Muscle layer of colon (tissue), 2 donors: Measurements from ENCODE around the gene MYOD1.

Experiments
- H3K27ac ChIP-seq: one replicate; pipeline ENCODE4 v1.7.0; 2013; ENCODE audit warnings: low read depth, mild to moderate bottlenecking, low read length, moderate library complexity
- H3K27me3 ChIP-seq, 2 donors: one replicate each; pipeline ENCODE4 v1.7.0; 2013; ENCODE audit warnings: low read length in 2 of 2, mild to moderate bottlenecking in 2 of 2; ENCODE audit not compliant: insufficient read depth in 2 of 2, control insufficient read depth in 1 of 2
- H3K36me3 ChIP-seq: one replicate; pipeline ENCODE4 v1.7.0; 2013; ENCODE audit warnings: mild to moderate bottlenecking, low read length; ENCODE audit not compliant: insufficient read depth
- H3K4me1 ChIP-seq: one replicate; pipeline ENCODE4 v1.7.0; 2013; ENCODE audit warnings: mild to moderate bottlenecking, low read length; ENCODE audit not compliant: insufficient read depth
- H3K4me3 ChIP-seq, 2 donors: one replicate each; pipeline ENCODE4 v1.7.0; 2013; ENCODE audit warnings: low read length in 2 of 2, low read depth in 1 of 2, mild to moderate bottlenecking in 1 of 2, moderate library complexity in 1 of 2
- H3K9ac ChIP-seq: one replicate; pipeline ENCODE4 v1.7.0; 2013; ENCODE audit warnings: low read length
- H3K9me3 ChIP-seq: one replicate; pipeline ENCODE4 v1.7.0; 2013; ENCODE audit warnings: mild to moderate bottlenecking, low read length
- donor health status: abdominal sarcoma.
- donor health status: Adenocarcinoma of cecum.

Gene MYOD1

DNA sequence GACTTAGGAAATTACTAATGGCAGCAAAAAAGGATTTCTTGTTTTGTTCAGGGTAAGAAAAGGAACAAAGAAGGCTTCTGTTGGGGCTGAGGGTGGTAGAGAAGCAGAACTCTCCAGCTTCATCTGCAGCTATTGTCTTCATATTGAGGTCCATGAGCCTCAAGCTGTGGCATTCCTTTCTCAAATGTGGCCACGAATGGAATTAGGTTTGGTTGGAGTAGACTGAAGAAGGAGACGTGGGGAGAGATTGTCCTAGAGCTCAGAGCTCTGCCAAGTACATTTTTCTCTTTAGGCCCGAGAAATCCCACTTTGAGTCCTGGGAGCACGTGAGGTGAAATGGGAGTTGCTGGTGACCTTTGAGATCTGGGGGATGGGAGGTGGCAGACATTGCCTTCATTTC, 25.8 kb upstream of the MYOD1 start:
- Histone ChIP-seq H3K36me3 (no peaks in the 10 kb centered on the region), H3K9ac (no peak overlapping the region), H3K4me1 (no peaks in the 10 kb centered on the region), H3K4me3 (no peak overlapping the region), H3K9me3 (no peaks in the 10 kb centered on the region), H3K27ac (no peak overlapping the region), H3K27me3 (peaks cover 0 to 26% of the 10 kb centered on the region in 2 donors)

GRCh38 chr11:17694494-17695110, 24.8 kb upstream of the MYOD1 start:
- H3K27me3 ChIP-seq: peaks cover 0 to 26% of the 10 kb centered on the region in 2 donors
- H3K36me3 ChIP-seq: no peaks in the 10 kb centered on the region
- H3K27ac ChIP-seq: no peak overlapping the region
- H3K4me1 ChIP-seq: no peaks in the 10 kb centered on the region
- H3K4me3 ChIP-seq: no peak overlapping the region
- H3K9me3 ChIP-seq: no peaks in the 10 kb centered on the region
- no peak overlapping the region for H3K9ac ChIP-seq

DNA sequence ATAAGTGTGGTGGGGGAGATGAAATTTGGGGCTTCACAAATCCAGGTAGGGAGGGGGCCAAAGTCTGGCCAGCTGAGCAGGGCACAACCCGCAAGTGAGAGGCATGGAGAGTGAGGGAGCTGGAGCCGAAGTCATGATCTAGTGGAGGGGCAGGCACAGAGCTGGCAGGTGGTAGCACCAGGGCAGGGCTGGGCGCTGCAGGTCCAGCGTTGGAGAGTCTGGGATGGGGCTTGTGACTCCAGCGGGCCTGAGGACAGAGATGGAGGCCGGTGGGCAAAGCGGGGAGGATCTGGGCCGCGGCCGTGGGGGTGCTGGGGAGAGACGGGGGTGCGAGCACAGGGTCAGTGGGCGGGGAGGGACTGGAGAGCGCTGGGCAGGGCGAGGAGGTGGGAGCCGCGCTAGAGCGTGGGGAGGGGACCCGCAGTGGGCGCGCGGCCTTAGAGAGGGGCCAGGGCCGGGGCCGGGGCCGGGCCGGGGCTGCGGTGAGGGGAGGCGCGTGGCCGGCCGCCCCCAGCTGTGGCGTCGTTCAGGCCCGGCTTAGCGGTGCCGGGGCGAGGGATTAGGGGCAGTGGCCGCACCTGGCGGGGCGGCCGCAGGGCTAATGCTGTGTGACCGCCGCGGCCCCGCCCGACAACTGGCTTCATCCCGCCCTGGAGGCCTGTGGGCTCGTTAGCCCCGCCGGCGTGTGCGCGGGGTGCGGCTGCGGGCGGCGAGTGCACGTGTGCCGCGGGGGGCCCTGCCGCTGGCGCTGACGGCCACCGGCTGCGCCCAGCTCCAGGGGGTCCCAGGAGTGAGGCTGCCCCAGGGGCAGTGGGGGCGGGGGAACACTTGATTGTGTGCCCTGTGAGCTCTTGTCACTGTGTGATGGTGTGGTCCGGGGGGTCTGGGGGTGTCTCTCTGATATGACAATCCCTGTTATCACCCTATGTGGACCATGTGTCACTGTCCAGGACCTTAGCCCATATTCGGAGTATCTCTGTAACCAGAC, 23.6 kb upstream of the MYOD1 start:
- Histone ChIP-seq H3K9me3 (no peaks in the 10 kb centered on the region), H3K4me3 (no peak overlapping the region), H3K9ac (no peak overlapping the region), H3K27ac (no peak overlapping the region), H3K27me3 (peaks cover 0 to 26% of the 10 kb centered on the region in 2 donors), H3K36me3 (no peaks in the 10 kb centered on the region), H3K4me1 (no peaks in the 10 kb centered on the region)

DNA sequence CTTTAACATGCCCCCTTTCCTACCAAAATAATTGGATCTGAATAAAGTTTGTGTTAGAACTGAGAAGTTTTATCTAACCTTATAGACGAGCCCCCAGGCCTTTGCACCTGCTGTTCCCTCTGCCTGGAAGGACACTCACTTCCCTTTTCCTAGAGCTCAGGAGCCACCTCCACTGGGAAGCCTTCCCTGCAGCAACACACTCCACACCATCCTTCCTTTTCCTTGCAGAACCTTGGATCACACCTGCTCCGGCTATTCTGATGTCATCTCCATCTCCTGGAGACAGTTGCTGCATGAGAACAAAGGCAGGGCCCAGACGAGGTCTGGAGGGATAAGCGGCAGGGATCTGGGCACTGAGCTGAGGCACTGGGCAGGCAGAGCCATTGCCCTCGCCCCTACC, 22.6 kb upstream of the MYOD1 start:
- no peaks in the 10 kb centered on the region for H3K9me3 ChIP-seq
- no peak overlapping the region for H3K4me3 ChIP-seq
- no peaks in the 10 kb centered on the region for H3K4me1 ChIP-seq
- H3K36me3 ChIP-seq: no peaks in the 10 kb centered on the region
- peaks cover 0 to 26% of the 10 kb centered on the region in 2 donors for H3K27me3 ChIP-seq
- no peak overlapping the region for H3K27ac ChIP-seq
- no peak overlapping the region for H3K9ac ChIP-seq

DNA sequence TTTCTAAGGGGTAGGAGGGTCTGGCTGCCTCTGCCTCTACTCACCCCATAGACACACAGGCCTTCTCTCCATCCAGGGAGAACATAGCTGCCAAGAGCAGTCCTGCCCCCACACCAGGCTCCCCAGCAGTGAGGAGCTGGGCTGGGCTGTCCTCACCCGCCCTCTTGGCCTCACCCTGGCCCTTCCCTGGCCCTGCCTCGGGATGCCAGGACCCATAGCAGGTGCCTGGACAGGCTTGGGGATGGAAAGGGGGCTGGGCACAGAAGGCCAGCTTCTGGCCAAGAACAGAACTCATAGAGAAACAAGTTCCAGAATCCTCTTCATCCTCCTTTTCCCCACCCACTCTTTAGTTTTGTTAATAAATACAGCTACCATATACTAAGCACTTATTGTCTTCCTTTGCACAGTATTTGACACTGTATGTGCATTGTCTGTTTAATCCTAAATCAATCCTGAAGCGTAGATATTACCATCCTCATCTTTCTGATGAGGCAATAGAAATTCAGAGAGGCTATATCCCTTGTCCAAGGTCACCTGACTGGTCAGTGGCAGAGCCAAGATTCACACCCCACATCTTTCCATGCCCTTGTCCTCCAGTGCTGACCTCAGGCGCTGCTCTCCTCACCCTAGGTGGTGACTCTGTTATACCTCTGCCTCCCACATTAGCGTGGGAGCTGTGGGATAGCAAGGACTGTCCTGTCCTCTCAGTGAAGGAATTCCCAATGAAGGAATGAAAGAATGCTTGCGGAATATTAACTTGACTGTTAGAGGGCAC, 22.0 kb upstream of the MYOD1 start:
- H3K27me3 ChIP-seq: peaks cover 0 to 26% of the 10 kb centered on the region in 2 donors
- no peaks in the 10 kb centered on the region for H3K9me3 ChIP-seq
- H3K36me3 ChIP-seq: no peaks in the 10 kb centered on the region
- no peak overlapping the region for H3K4me3 ChIP-seq
- H3K4me1 ChIP-seq: no peaks in the 10 kb centered on the region
- no peak overlapping the region for H3K27ac ChIP-seq
- no peak overlapping the region for H3K9ac ChIP-seq

DNA sequence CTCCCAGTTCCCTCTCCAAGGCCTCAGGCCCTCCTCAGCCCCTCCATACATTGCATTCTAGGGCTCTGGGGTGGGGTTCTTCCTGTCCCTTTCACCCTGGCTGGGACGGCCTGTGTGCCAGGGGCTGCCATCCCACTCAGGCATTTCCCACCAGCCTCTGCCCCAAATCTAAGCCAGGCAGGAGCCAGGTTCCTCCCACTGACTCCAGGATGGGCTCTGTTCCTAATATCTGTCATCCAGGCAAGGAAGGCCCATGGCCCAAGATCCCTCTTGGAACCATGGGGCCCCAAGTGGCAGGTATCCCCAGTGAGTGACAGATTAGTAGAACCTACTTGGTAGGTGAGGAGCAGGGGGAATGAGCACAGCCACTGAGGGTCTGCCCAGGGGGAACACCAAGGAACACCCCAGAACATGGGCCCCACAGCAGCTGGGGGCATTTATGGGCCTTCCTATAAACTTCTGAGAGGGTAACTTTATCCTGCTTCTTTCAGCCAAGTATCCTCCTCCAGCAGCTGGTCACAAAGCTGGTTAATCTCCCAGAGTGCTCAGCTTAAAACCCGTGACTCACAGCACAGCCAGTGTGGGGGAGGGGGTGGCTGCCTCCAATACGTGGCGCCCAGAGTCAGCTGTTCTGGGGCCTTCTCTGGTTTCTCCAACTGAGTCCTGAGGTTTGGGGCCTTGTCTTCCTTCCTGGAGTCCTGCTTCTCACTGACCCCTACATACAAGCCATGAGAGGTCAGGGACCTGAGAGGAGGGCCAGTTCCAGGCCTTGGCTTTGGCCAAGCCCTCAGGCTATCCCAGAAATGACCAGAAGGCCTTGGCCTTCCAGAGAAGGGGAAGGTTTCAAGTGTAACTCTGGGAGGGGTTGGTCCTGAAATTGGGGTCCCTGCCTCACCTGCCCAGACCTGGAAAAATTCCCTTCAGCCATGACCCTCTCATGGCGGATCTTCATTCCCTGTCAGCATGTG, 19.9 kb upstream of the MYOD1 start:
- H3K27ac ChIP-seq: no peak overlapping the region
- peaks cover 0 to 23% of the 10 kb centered on the region in 2 donors for H3K27me3 ChIP-seq
- H3K4me3 ChIP-seq: no peak overlapping the region
- no peaks in the 10 kb centered on the region for H3K36me3 ChIP-seq
- no peaks in the 10 kb centered on the region for H3K9me3 ChIP-seq
- H3K9ac ChIP-seq: no peak overlapping the region
- no peaks in the 10 kb centered on the region for H3K4me1 ChIP-seq

- H3K9ac ChIP-seq: no peak overlapping the region
- H3K9me3 ChIP-seq: no peaks in the 10 kb centered on the region
- no peaks in the 10 kb centered on the region for H3K4me1 ChIP-seq
- H3K36me3 ChIP-seq: no peaks in the 10 kb centered on the region
- H3K27me3 ChIP-seq: peaks cover 0 to 8% of the 10 kb centered on the region in 2 donors
- no peak overlapping the region for H3K4me3 ChIP-seq
- H3K27ac ChIP-seq: no peak overlapping the region
Measured at GRCh38 chr11:17700991-17701390, 18.4 kb upstream of the MYOD1 start.

- Histone ChIP-seq H3K36me3 (no peaks in the 10 kb centered on the region), H3K4me1 (no peaks in the 10 kb centered on the region), H3K4me3 (no peak overlapping the region), H3K9me3 (no peaks in the 10 kb centered on the region), H3K27ac (no peak overlapping the region), H3K9ac (no peak overlapping the region), H3K27me3 (no peaks in the 10 kb centered on the region)
Measured at GRCh38 chr11:17702876-17703275, 16.5 kb upstream of the MYOD1 start.

DNA sequence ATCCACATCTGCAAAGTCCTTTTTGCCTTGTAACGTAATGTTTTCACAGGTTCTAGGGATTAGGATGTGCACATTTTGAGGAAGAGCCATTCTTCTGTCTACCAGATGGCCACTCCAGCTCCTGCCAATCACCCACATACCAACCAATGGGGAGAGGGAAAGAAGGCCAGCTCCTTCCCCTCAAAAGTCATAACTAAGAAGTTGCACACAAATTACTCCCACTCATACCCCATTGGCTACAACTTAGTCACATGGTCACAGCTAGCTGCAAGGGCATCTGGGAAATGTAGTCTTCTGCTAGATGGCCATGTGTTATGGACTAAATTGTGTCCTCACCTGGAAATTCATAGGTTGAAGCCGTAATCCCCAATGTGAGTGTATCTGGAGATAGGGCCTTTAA, 15.4 kb upstream of the MYOD1 start:
- Histone ChIP-seq H3K9ac (no peak overlapping the region), H3K9me3 (no peaks in the 10 kb centered on the region), H3K27me3 (no peaks in the 10 kb centered on the region), H3K4me3 (no peak overlapping the region), H3K36me3 (no peaks in the 10 kb centered on the region), H3K27ac (no peak overlapping the region), H3K4me1 (no peaks in the 10 kb centered on the region)

GRCh38 chr11:17707830-17708229, 11.5 kb upstream of the MYOD1 start:
- Histone ChIP-seq H3K4me1 (no peaks in the 10 kb centered on the region), H3K9me3 (no peaks in the 10 kb centered on the region), H3K9ac (no peak overlapping the region), H3K27me3 (peaks cover 0 to 6% of the 10 kb centered on the region in 2 donors), H3K4me3 (no peak overlapping the region), H3K27ac (no peak overlapping the region), H3K36me3 (no peaks in the 10 kb centered on the region)
